GM12878 (cell line): Measurements from ENCODE around the gene GSTO1. TPM values are rescaled to one million over a fixed set of nuclear protein-coding genes. Genes with fewer than 3 reads are reported as not detected.

Experiments used
- ATAC-seq: fragments of 200-7000 bp; cut with Tn5 transposase; 3 replicates; pipeline ENCODE4 v1.9.1; 2020; ENCODE audit warnings: mild to moderate bottlenecking, moderate library complexity
- BruUV-seq: library from RNA; stranded (reverse); fragments of 400-500 nt; replicated peaks from 2 replicates; lab custom pipeline; 2021; lab: Mats Ljungman, UMichigan
- CTCF ChIA-PET: fragments of 300-600 bp; sonication (Branson Sonifier 250); formaldehyde crosslinking; extraction: SDS; loops from one replicate; lab custom pipeline; 2021; ENCODE audit warnings: inconsistent platforms; lab: Yijun Ruan, JAX
- POLR2A ChIA-PET: fragments of 350-600 bp; formaldehyde crosslinking; extraction: SDS; loops from one replicate; lab custom pipeline; 2021; ENCODE audit warnings: inconsistent platforms; lab: Charles Lee
- RAD21 ChIA-PET: fragments of 300-600 bp; sonication (Branson Sonifier 250); formaldehyde crosslinking; loops from one replicate; lab custom pipeline; 2023; ENCODE audit warnings: antibody characterized with exemption; ENCODE audit not compliant: unreplicated experiment; lab: Charles Lee
- SMC1A ChIA-PET: fragments of 300-600 bp; sonication (Branson Sonifier 250); formaldehyde crosslinking; loops from one replicate; lab custom pipeline; 2023; ENCODE audit not compliant: unreplicated experiment, uncharacterized antibody; lab: Charles Lee
- DNase-seq: peaks from one replicate; pipeline ENCODE4 v3.0.0-alpha.2; 2011; ENCODE audit warnings: low read depth, low spot score
- FAIRE-seq: peaks from 3 replicates; lab custom pipeline; 2011; peaks lifted over from hg19 to GRCh38; lab: Jason Lieb, UNC
- H2AFZ ChIP-seq: 2 replicates; pipeline ENCODE4 v1.6.0; 2011; ENCODE audit warnings: low read depth, low read length, control low read depth; ENCODE audit not compliant: control insufficient read depth
- H3K27ac ChIP-seq: 2 replicates; pipeline ENCODE4 v1.5.1; 2011; ENCODE audit warnings: control low read depth; ENCODE audit not compliant: control insufficient read depth, insufficient read depth
- H3K27me3 ChIP-seq, 2 experiments: replicated peaks in 1 of 2; 2 replicates each; pipeline versions ENCODE4 v1.6.0 to v1.6.1; 2011; ENCODE audit warnings: low read length in 1 of 2; ENCODE audit not compliant: control insufficient read depth in 2 of 2, insufficient read depth in 2 of 2
- H3K36me3 ChIP-seq, 2 experiments: 2 replicates each; pipeline ENCODE4 v1.5.1; 2011; ENCODE audit warnings: low read length in 1 of 2; ENCODE audit not compliant: control insufficient read depth in 2 of 2, insufficient read depth in 2 of 2
- H3K4me1 ChIP-seq: 2 replicates; pipeline ENCODE4 v1.6.1; 2011; ENCODE audit warnings: mild to moderate bottlenecking, low read length, moderate library complexity, mixed read lengths; ENCODE audit not compliant: control insufficient read depth, insufficient read depth
- H3K4me2 ChIP-seq: 2 replicates; pipeline ENCODE4 v1.6.0; 2011; ENCODE audit warnings: control low read depth; ENCODE audit not compliant: control insufficient read depth, insufficient read depth
- H3K4me3 ChIP-seq: fragments of 200-600 bp; sonication (generic); 2 replicates; pipeline ENCODE4 v1.5.1; 2016
- H3K79me2 ChIP-seq: 2 replicates; pipeline ENCODE4 v1.6.0; 2011; ENCODE audit warnings: low read length; ENCODE audit not compliant: control insufficient read depth, insufficient read depth
- H3K9ac ChIP-seq: 2 replicates; pipeline ENCODE4 v1.8.0; 2011; ENCODE audit warnings: low read length, control low read depth, mixed read lengths; ENCODE audit not compliant: control insufficient read depth, insufficient read depth
- H3K9me3 ChIP-seq: replicated peaks from 3 replicates; pipeline ENCODE4 v1.5.1; 2011; ENCODE audit warnings: mild to moderate bottlenecking, low read length; ENCODE audit not compliant: control insufficient read depth, insufficient read depth
- H4K20me1 ChIP-seq: 2 replicates; pipeline ENCODE4 v1.6.0; 2011; ENCODE audit not compliant: control insufficient read depth, insufficient read depth
- BMI1 ChIP-seq: fragments of 450-650 bp; IDR thresholded peaks from 2 replicates; pipeline ENCODE4 v1.6.1; 2016; ENCODE audit warnings: mild to moderate bottlenecking, moderate library complexity, borderline replicate concordance
- CBFB ChIP-seq: IDR thresholded peaks from 2 replicates; pipeline ENCODE4 v1.6.1; 2016; ENCODE audit warnings: antibody characterized with exemption, low read depth
- CEBPZ ChIP-seq: fragments of 150-350 bp; IDR thresholded peaks from 2 replicates; pipeline ENCODE4 v1.6.1; 2016; ENCODE audit warnings: low read depth, low read length
- CHD4 ChIP-seq: fragments of 200-600 bp; sonication (generic); IDR thresholded peaks from 2 replicates; pipeline ENCODE4 v1.6.1; 2016; ENCODE audit warnings: mild to moderate bottlenecking
- DPF2 ChIP-seq: fragments of 450-650 bp; IDR thresholded peaks from 2 replicates; pipeline ENCODE4 v1.6.1; 2017; ENCODE audit warnings: mild to moderate bottlenecking
- KAT2A ChIP-seq: conservative IDR thresholded peaks from 2 replicates; pipeline ENCODE4 v1.6.1; 2011; ENCODE audit warnings: low read depth, low read length; ENCODE audit not compliant: control insufficient read depth
- NFXL1 ChIP-seq: fragments of 450-650 bp; IDR thresholded peaks from 2 replicates; pipeline ENCODE4 v1.6.1; 2017; ENCODE audit warnings: antibody characterized with exemption, mild to moderate bottlenecking, borderline replicate concordance
- PAX5 ChIP-seq: IDR thresholded peaks from 2 replicates; pipeline ENCODE4 v1.6.1; 2011; ENCODE audit warnings: low read depth, low read length, borderline replicate concordance
- SMAD1 ChIP-seq: fragments of 450-650 bp; IDR thresholded peaks from 2 replicates; pipeline ENCODE4 v1.6.1; 2018; ENCODE audit warnings: mild to moderate bottlenecking, low read depth; ENCODE audit not compliant: partially characterized antibody
- SP1 ChIP-seq: IDR thresholded peaks from one replicate; pipeline ENCODE4 v1.6.1; 2011; ENCODE audit warnings: low read depth, low read length
- SPI1 ChIP-seq: IDR thresholded peaks from 2 replicates; pipeline ENCODE4 v1.6.1; 2011; ENCODE audit warnings: low read depth, mild to moderate bottlenecking, low read length, moderate library complexity, borderline replicate concordance; ENCODE audit not compliant: insufficient read depth
- SUPT20H ChIP-seq: IDR thresholded peaks from 2 replicates; pipeline ENCODE4 v1.6.1; 2011; ENCODE audit warnings: low read depth, mild to moderate bottlenecking, low read length, moderate library complexity, borderline replicate concordance; ENCODE audit not compliant: control insufficient read depth
- YBX1 ChIP-seq: fragments of 450-650 bp; IDR thresholded peaks from 2 replicates; pipeline ENCODE4 v1.6.1; 2016; ENCODE audit warnings: antibody characterized with exemption
- ZBTB33 ChIP-seq: fragments of 450-650 bp; IDR thresholded peaks from 2 replicates; pipeline ENCODE4 v1.6.1; 2017; ENCODE audit warnings: mild to moderate bottlenecking
- ZNF217 ChIP-seq: fragments of 450-650 bp; IDR thresholded peaks from 2 replicates; pipeline ENCODE4 v1.6.1; 2017; ENCODE audit warnings: antibody characterized with exemption, mild to moderate bottlenecking
- WGBS: methylation state at CpG from one replicate; pipeline ENCODE4 v1.1.6; 2016; ENCODE audit warnings: low lambda C conversion rate; ENCODE audit not compliant: insufficient replicate concordance, insufficient coverage; ENCODE audit errors: missing lambda C conversion rate; 5-methylcytosine and 5-hydroxymethylcytosine counted together
- in situ Hi-C: fragments of 300-500 bp; cut with MboI; formaldehyde crosslinking; loops from 9 replicates; pipeline ENCODE4 v1.14.3; 2018; ENCODE audit warnings: mixed read lengths
- intact Hi-C: fragments of 100-400 bp; cut with micrococcal nuclease; formaldehyde crosslinking; loops from one replicate; pipeline ENCODE4 v1.14.2; 2022; ENCODE audit not compliant: unreplicated experiment
- polyA plus RNA-seq, 11 experiments: library from polyadenylated mRNA; depleted of rRNA in 4 of 11; unstranded in 6 of 11; stranded (reverse) in 5 of 11; fragments of >200 nt; fragmentation: Nextera tagmentation in 4 of 11; fragmentation: Illumina TruSeq in 1 of 11; extraction: Ambion mirVana in 4 of 11; extraction: Trizol in 1 of 11; gene quantifications; 1 replicate in 1 of 11; 2 replicates in 10 of 11; pipeline versions ENCODE4 v1.2.1 to v1.2.3, GENCODE V29; 2011 to 2016; ENCODE audit warnings: inconsistent platforms in 2 of 11, missing spikeins in 2 of 11, low read depth in 1 of 11
- total RNA-seq, 4 experiments: library from RNA; depleted of rRNA in 3 of 4; stranded (reverse); fragments of >200 nt in 3 of 4; fragmentation: Illumina TruSeq in 1 of 4; extraction: Trizol in 1 of 4; gene quantifications; 2 replicates each; pipeline versions ENCODE4 v1.2.1 to v1.2.3, GENCODE V29; 2013 to 2021

GSTO1 gene
- total and polyA plus RNA-seq, 10 of the 15 experiments (the other 5 are each of a cell fraction or from before 2014, with no cell fraction given), result 53.1 to 197 (median 112) TPM

GRCh38 chr10:104233817-104234216 is 20.9 kb upstream of the GSTO1 start (continued):
- TF ChIP-seq CEBPZ, result no peak
- no peak for TF ChIP-seq ZBTB33
- TF ChIP-seq YBX1, result no peak
- TF ChIP-seq DPF2, result no peak
- TF ChIP-seq ZNF217, result no peak
- no peak for TF ChIP-seq SP1
- TF ChIP-seq BMI1, result no peak

GRCh38 chr10:104234934-104235333 is 19.8 kb upstream of the GSTO1 start:
- BruUV-seq, result no TSS peak
- WGBS, result 29% methylated on average over 1 of the region's 1 CpG
- DNase-seq, result no peak
- no peak for FAIRE-seq
- intact Hi-C loops (no loop called here), in situ Hi-C loops (no loop called here)
- ChIA-PET POLR2A (no interaction called here), SMC1A (no interaction called here), CTCF (no interaction called here), RAD21 (no interaction called here)
- Histone ChIP-seq H3K4me3 (no peak overlapping the region), H3K9me3 (no peaks in the 10 kb centered on the region), H3K27me3 (no peaks in the 10 kb centered on the region; a peak in 1 of 4 replicates), H3K4me2 (no peak overlapping the region), H4K20me1 (no peaks in the 10 kb centered on the region), H3K79me2 (no peaks in the 10 kb centered on the region), H2AFZ (no peak overlapping the region), H3K27ac (no peak overlapping the region), H3K9ac (no peak overlapping the region), H3K36me3 (no peaks in the 10 kb centered on the region), H3K4me1 (no peaks in the 10 kb centered on the region)
- no peak for TF ChIP-seq NFXL1
- TF ChIP-seq SPI1, result no peak
- TF ChIP-seq SMAD1, result no peak
- TF ChIP-seq SUPT20H, result no peak
- no peak for TF ChIP-seq PAX5
- no peak for TF ChIP-seq CBFB
- TF ChIP-seq CHD4, result no peak
- no peak for TF ChIP-seq KAT2A
- no peak for ATAC-seq
